GM23338 (cell line): Measurements from ENCODE around the gene SMNDC1. TPM values are rescaled to one million over a fixed set of nuclear protein-coding genes. Genes with fewer than 3 reads are reported as not detected.

Experiments used
- ATAC-seq: fragments of 200-7000 bp; cut with Tn5 transposase; 3 replicates; pipeline ENCODE4 v1.9.1; 2020
- DNase-seq: peaks from one replicate; pipeline ENCODE4 v3.0.0-alpha.2; 2015; ENCODE audit warnings: low spot score
- H2AFZ ChIP-seq: fragments of 200-600 bp; sonication (generic); 2 replicates; pipeline ENCODE4 v1.8.0; 2016; ENCODE audit warnings: antibody characterized with exemption, mild to moderate bottlenecking, moderate library complexity
- H3F3A ChIP-seq: fragments of 200-600 bp; sonication (generic); replicated peaks from 2 replicates; pipeline ENCODE4 v1.8.0; 2017; ENCODE audit warnings: antibody characterized with exemption, mixed run types, low read depth
- H3K27ac ChIP-seq: fragments of 200-600 bp; sonication (generic); 2 replicates; pipeline ENCODE4 v1.6.1; 2016; ENCODE audit warnings: low read depth
- H3K27me3 ChIP-seq: fragments of 200-600 bp; sonication (generic); 2 replicates; pipeline ENCODE4 v1.8.0; 2016; ENCODE audit warnings: mild to moderate bottlenecking, mixed run types, moderate library complexity; ENCODE audit not compliant: insufficient read depth
- H3K36me3 ChIP-seq: fragments of 200-600 bp; sonication (generic); 2 replicates; pipeline ENCODE4 v1.8.0; 2016; ENCODE audit warnings: mild to moderate bottlenecking; ENCODE audit not compliant: insufficient read depth
- H3K4me1 ChIP-seq: fragments of 200-600 bp; sonication (generic); 2 replicates; pipeline ENCODE4 v1.8.0; 2016; ENCODE audit warnings: mild to moderate bottlenecking, moderate library complexity; ENCODE audit not compliant: insufficient read depth
- H3K4me2 ChIP-seq: fragments of 200-600 bp; sonication (generic); 2 replicates; pipeline ENCODE4 v1.7.1; 2017; ENCODE audit warnings: mixed run types
- H3K4me3 ChIP-seq: fragments of 200-600 bp; sonication (generic); 2 replicates; pipeline ENCODE4 v1.6.1; 2016; ENCODE audit warnings: mixed run types
- H3K79me2 ChIP-seq: fragments of 200-600 bp; sonication (generic); replicated peaks from 2 replicates; pipeline ENCODE4 v1.8.0; 2017; ENCODE audit warnings: mild to moderate bottlenecking; ENCODE audit not compliant: insufficient read depth
- H3K9me2 ChIP-seq: fragments of 200-600 bp; sonication (generic); 2 replicates; pipeline ENCODE4 v1.8.0; 2017; ENCODE audit not compliant: insufficient read depth
- H4K20me1 ChIP-seq: fragments of 200-600 bp; sonication (generic); replicated peaks from 2 replicates; pipeline ENCODE4 v1.8.0; 2017; ENCODE audit warnings: mild to moderate bottlenecking; ENCODE audit not compliant: insufficient read depth
- H3K27ac Mint-ChIP-seq: 2 replicates; pipeline ENCODE4 v1.8.0; 2020; ENCODE audit warnings: inconsistent platforms, mild to moderate bottlenecking, moderate library complexity, mixed read lengths
- H3K27me3 Mint-ChIP-seq: 3 replicates; pipeline ENCODE4 v1.8.0; 2022; ENCODE audit warnings: low read depth, mild to moderate bottlenecking, moderate library complexity, mixed read lengths, inconsistent platforms; ENCODE audit not compliant: insufficient read depth, poor library complexity
- H3K36me3 Mint-ChIP-seq: 3 replicates; pipeline ENCODE4 v1.8.0; 2021; ENCODE audit warnings: low read depth, mild to moderate bottlenecking, inconsistent platforms, moderate library complexity, mixed read lengths
- H3K4me1 Mint-ChIP-seq: 3 replicates; pipeline ENCODE4 v1.8.0; 2020; ENCODE audit warnings: mild to moderate bottlenecking, inconsistent platforms, mixed read lengths
- H3K4me3 Mint-ChIP-seq: 3 replicates; pipeline ENCODE4 v1.8.0; 2021; ENCODE audit warnings: moderate library complexity, mild to moderate bottlenecking, inconsistent platforms, mixed read lengths
- H3K9me3 Mint-ChIP-seq: 3 replicates; pipeline ENCODE4 v1.8.0; 2020; ENCODE audit warnings: moderate library complexity, mild to moderate bottlenecking, inconsistent platforms, mixed read lengths
- CREB1 ChIP-seq: fragments of 250-450 bp; sonication (Bioruptor Pico); IDR thresholded peaks from 2 replicates; pipeline ENCODE4 v1.5.0; 2020; ENCODE audit warnings: low read depth, mild to moderate bottlenecking, moderate library complexity
- EZH2 ChIP-seq: fragments of 200-600 bp; sonication (generic); IDR thresholded peaks from one replicate; pipeline ENCODE4 v1.8.0; 2017; ENCODE audit warnings: antibody characterized with exemption, mild to moderate bottlenecking, low read depth; ENCODE audit not compliant: unreplicated experiment
- EZH2phosphoT487 ChIP-seq: fragments of 200-600 bp; sonication (generic); IDR thresholded peaks from one replicate; pipeline ENCODE4 v1.8.1; 2018; ENCODE audit warnings: antibody characterized with exemption; ENCODE audit not compliant: unreplicated experiment
- JUNB ChIP-seq: IDR thresholded peaks from one replicate; pipeline ENCODE4 v1.6.1; 2016; ENCODE audit warnings: antibody characterized with exemption; ENCODE audit not compliant: unreplicated experiment
- NANOG ChIP-seq: IDR thresholded peaks from 2 replicates; pipeline ENCODE4 v1.6.1; 2016; ENCODE audit warnings: antibody characterized with exemption, borderline replicate concordance
- POLR2AphosphoS5 ChIP-seq: IDR thresholded peaks from 2 replicates; pipeline ENCODE4 v1.6.1; 2016; ENCODE audit warnings: antibody characterized with exemption, low read depth
- STAT1 ChIP-seq: IDR thresholded peaks from one replicate; pipeline ENCODE4 v1.6.1; 2016; ENCODE audit warnings: antibody characterized with exemption; ENCODE audit not compliant: unreplicated experiment
- ZNF114 ChIP-seq: fragments of 250-450 bp; sonication (Bioruptor Pico); IDR thresholded peaks from 2 replicates; pipeline ENCODE4 v1.5.0; 2020; ENCODE audit warnings: mild to moderate bottlenecking, moderate library complexity
- ZNF331 ChIP-seq: fragments of 250-450 bp; sonication (Bioruptor Pico); IDR thresholded peaks from 2 replicates; pipeline ENCODE4 v1.5.0; 2020; ENCODE audit warnings: low read depth, mild to moderate bottlenecking, moderate library complexity
- polyA plus RNA-seq: library from polyadenylated mRNA; unstranded; fragments of >200 nt; fragmentation: Nextera tagmentation; extraction: Ambion mirVana; gene quantifications from 2 replicates; pipeline ENCODE4 v1.2.1, GENCODE V29; 2016
- total RNA-seq: library from RNA; depleted of rRNA; stranded (reverse); fragments of >200 nt; shearing (Covaris generic); gene quantifications from 2 replicates; pipeline ENCODE4 v1.2.3, GENCODE V29; 2014
- TF ChIP-seq, protein P1 (sequence below): IDR thresholded peaks from one replicate; pipeline ENCODE4 v1.6.1; 2018; ENCODE audit warnings: antibody characterized with exemption; ENCODE audit not compliant: unreplicated experiment
- TF ChIP-seq, protein P2 (sequence below): fragments of 250-450 bp; sonication (Bioruptor Pico); IDR thresholded peaks from 2 replicates; pipeline ENCODE4 v1.5.0; 2020; ENCODE audit warnings: mild to moderate bottlenecking, moderate library complexity
- TF ChIP-seq, protein P3 (sequence below): IDR thresholded peaks from 2 replicates; pipeline ENCODE4 v1.6.1; 2016; ENCODE audit warnings: antibody characterized with exemption
- TF ChIP-seq, protein P4 (sequence below), 2 experiments: fragments of 200-600 bp in 1 of 2; sonication (generic) in 1 of 2; conservative IDR thresholded peaks; 2 replicates each; pipeline versions ENCODE4 v1.5.1 to v1.6.1; 2016 to 2017; ENCODE audit warnings: antibody characterized with exemption in 2 of 2, low read depth in 2 of 2, mild to moderate bottlenecking in 2 of 2, moderate library complexity in 1 of 2

The SMNDC1 gene
- total and polyA plus RNA-seq, 2 experiments from 2014 or later = 28.4 to 45.1 TPM

GRCh38 chr10:110260746-110261477 lies 43.8 kb downstream of the SMNDC1 start:
- Histone ChIP-seq H3F3A (no peaks in the 10 kb centered on the region), H3K4me1 (no peaks in the 10 kb centered on the region), H2AFZ (no peak overlapping the region), H3K4me2 (no peak overlapping the region), H3K27me3 (no peaks in the 10 kb centered on the region), H4K20me1 (0 out of 2 replicates have a peak, but pooled peaks cover 3% of the 10 kb centered on the region), H3K79me2 (no peaks in the 10 kb centered on the region), H3K36me3 (no peaks in the 10 kb centered on the region), H3K27ac (no peak overlapping the region), H3K4me3 (no peak overlapping the region), H3K9me2 (no peaks in the 10 kb centered on the region)
- TF ChIP-seq, protein P1, sequence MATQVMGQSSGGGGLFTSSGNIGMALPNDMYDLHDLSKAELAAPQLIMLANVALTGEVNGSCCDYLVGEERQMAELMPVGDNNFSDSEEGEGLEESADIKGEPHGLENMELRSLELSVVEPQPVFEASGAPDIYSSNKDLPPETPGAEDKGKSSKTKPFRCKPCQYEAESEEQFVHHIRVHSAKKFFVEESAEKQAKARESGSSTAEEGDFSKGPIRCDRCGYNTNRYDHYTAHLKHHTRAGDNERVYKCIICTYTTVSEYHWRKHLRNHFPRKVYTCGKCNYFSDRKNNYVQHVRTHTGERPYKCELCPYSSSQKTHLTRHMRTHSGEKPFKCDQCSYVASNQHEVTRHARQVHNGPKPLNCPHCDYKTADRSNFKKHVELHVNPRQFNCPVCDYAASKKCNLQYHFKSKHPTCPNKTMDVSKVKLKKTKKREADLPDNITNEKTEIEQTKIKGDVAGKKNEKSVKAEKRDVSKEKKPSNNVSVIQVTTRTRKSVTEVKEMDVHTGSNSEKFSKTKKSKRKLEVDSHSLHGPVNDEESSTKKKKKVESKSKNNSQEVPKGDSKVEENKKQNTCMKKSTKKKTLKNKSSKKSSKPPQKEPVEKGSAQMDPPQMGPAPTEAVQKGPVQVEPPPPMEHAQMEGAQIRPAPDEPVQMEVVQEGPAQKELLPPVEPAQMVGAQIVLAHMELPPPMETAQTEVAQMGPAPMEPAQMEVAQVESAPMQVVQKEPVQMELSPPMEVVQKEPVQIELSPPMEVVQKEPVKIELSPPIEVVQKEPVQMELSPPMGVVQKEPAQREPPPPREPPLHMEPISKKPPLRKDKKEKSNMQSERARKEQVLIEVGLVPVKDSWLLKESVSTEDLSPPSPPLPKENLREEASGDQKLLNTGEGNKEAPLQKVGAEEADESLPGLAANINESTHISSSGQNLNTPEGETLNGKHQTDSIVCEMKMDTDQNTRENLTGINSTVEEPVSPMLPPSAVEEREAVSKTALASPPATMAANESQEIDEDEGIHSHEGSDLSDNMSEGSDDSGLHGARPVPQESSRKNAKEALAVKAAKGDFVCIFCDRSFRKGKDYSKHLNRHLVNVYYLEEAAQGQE = no peak
- no peak for TF ChIP-seq EZH2
- TF ChIP-seq STAT1 = no peak
- TF ChIP-seq, protein P2, sequence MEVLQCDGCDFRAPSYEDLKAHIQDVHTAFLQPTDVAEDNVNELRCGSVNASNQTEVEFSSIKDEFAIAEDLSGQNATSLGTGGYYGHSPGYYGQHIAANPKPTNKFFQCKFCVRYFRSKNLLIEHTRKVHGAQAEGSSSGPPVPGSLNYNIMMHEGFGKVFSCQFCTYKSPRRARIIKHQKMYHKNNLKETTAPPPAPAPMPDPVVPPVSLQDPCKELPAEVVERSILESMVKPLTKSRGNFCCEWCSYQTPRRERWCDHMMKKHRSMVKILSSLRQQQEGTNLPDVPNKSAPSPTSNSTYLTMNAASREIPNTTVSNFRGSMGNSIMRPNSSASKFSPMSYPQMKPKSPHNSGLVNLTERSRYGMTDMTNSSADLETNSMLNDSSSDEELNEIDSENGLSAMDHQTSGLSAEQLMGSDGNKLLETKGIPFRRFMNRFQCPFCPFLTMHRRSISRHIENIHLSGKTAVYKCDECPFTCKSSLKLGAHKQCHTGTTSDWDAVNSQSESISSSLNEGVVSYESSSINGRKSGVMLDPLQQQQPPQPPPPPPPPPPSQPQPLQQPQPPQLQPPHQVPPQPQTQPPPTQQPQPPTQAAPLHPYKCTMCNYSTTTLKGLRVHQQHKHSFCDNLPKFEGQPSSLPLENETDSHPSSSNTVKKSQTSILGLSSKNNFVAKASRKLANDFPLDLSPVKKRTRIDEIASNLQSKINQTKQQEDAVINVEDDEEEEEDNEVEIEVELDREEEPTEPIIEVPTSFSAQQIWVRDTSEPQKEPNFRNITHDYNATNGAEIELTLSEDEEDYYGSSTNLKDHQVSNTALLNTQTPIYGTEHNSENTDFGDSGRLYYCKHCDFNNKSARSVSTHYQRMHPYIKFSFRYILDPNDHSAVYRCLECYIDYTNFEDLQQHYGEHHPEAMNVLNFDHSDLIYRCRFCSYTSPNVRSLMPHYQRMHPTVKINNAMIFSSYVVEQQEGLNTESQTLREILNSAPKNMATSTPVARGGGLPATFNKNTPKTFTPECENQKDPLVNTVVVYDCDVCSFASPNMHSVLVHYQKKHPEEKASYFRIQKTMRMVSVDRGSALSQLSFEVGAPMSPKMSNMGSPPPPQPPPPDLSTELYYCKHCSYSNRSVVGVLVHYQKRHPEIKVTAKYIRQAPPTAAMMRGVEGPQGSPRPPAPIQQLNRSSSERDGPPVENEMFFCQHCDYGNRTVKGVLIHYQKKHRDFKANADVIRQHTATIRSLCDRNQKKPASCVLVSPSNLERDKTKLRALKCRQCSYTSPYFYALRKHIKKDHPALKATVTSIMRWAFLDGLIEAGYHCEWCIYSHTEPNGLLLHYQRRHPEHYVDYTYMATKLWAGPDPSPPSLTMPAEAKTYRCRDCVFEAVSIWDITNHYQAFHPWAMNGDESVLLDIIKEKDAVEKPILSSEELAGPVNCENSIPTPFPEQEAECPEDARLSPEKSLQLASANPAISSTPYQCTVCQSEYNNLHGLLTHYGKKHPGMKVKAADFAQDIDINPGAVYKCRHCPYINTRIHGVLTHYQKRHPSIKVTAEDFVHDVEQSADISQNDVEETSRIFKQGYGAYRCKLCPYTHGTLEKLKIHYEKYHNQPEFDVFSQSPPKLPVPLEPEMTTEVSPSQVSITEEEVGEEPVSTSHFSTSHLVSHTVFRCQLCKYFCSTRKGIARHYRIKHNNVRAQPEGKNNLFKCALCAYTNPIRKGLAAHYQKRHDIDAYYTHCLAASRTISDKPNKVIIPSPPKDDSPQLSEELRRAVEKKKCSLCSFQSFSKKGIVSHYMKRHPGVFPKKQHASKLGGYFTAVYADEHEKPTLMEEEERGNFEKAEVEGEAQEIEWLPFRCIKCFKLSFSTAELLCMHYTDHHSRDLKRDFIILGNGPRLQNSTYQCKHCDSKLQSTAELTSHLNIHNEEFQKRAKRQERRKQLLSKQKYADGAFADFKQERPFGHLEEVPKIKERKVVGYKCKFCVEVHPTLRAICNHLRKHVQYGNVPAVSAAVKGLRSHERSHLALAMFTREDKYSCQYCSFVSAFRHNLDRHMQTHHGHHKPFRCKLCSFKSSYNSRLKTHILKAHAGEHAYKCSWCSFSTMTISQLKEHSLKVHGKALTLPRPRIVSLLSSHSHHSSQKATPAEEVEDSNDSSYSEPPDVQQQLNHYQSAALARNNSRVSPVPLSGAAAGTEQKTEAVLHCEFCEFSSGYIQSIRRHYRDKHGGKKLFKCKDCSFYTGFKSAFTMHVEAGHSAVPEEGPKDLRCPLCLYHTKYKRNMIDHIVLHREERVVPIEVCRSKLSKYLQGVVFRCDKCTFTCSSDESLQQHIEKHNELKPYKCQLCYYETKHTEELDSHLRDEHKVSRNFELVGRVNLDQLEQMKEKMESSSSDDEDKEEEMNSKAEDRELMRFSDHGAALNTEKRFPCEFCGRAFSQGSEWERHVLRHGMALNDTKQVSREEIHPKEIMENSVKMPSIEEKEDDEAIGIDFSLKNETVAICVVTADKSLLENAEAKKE (CRISPR knock-in tag) = no peak
- TF ChIP-seq CREB1 = no peak
- TF ChIP-seq, protein P3, sequence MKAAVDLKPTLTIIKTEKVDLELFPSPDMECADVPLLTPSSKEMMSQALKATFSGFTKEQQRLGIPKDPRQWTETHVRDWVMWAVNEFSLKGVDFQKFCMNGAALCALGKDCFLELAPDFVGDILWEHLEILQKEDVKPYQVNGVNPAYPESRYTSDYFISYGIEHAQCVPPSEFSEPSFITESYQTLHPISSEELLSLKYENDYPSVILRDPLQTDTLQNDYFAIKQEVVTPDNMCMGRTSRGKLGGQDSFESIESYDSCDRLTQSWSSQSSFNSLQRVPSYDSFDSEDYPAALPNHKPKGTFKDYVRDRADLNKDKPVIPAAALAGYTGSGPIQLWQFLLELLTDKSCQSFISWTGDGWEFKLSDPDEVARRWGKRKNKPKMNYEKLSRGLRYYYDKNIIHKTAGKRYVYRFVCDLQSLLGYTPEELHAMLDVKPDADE = no peak
- TF ChIP-seq ZNF331 (CRISPR knock-in tag) = no peak
- no peak for TF ChIP-seq ZNF114 (CRISPR knock-in tag)
- TF ChIP-seq, protein P4, sequence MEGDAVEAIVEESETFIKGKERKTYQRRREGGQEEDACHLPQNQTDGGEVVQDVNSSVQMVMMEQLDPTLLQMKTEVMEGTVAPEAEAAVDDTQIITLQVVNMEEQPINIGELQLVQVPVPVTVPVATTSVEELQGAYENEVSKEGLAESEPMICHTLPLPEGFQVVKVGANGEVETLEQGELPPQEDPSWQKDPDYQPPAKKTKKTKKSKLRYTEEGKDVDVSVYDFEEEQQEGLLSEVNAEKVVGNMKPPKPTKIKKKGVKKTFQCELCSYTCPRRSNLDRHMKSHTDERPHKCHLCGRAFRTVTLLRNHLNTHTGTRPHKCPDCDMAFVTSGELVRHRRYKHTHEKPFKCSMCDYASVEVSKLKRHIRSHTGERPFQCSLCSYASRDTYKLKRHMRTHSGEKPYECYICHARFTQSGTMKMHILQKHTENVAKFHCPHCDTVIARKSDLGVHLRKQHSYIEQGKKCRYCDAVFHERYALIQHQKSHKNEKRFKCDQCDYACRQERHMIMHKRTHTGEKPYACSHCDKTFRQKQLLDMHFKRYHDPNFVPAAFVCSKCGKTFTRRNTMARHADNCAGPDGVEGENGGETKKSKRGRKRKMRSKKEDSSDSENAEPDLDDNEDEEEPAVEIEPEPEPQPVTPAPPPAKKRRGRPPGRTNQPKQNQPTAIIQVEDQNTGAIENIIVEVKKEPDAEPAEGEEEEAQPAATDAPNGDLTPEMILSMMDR (conservative IDR thresholded peaks at IDR 0.05; ENCODE audit: low read depth in 2 of 2) = no peak
- TF ChIP-seq EZH2phosphoT487 = no peak
- no peak for TF ChIP-seq POLR2AphosphoS5
- no peak for TF ChIP-seq NANOG
- TF ChIP-seq JUNB = no peak
- no peak overlapping the region for H3K27ac Mint-ChIP-seq
- no peak for DNase-seq
- peaks cover under 1% of the 10 kb centered on the region; the same call in 2 of the 3 replicates for H3K36me3 Mint-ChIP-seq
- H3K27me3 Mint-ChIP-seq = no peaks in the 10 kb centered on the region
- no peak overlapping the region for H3K4me3 Mint-ChIP-seq
- no peak for ATAC-seq
- H3K4me1 Mint-ChIP-seq = no peaks in the 10 kb centered on the region
- peaks cover under 1% of the 10 kb centered on the region; the same call in 2 of the 3 replicates for H3K9me3 Mint-ChIP-seq
